SKM-1 treated with dmso at 0.1 percent for 144 hours (cell line): ENCODE measurements around the gene KIAA0825.
A peak's percentile ranks its signal among the peaks of the same experiment; 100 is the strongest.
"Not testable (repeated sequence)": the region's sequence is repeated elsewhere in the genome, so short reads cannot be mapped to it uniquely, and the experiment has no call there.

Source experiments
- DNase-seq: peaks from one replicate; lab custom pipeline; 2025; ENCODE audit not compliant: unreplicated experiment; lab: John Stamatoyannopoulos, UW

Gene KIAA0825

DNA sequence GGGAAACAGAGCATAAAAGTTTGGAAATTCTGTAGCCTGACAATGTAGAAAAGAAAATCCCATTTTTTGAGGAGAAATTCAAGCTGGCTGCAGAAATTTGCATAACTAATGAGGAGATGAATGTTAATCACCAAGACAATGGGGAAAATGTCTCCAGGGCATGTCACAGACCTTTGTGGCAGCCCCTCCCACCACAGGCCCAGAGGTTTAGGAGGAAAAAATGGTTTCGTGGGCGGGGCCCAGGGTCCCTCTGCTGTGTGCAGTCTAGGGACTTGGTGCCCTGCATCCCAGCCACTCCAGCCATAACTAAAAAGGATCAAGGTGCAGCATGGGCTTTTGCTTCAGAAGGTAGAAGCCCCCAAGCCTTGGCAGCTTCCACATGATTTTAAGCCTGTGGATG, 502.1 kb downstream of the KIAA0825 start:
- DNase-seq = not testable (repeated sequence)

DNA sequence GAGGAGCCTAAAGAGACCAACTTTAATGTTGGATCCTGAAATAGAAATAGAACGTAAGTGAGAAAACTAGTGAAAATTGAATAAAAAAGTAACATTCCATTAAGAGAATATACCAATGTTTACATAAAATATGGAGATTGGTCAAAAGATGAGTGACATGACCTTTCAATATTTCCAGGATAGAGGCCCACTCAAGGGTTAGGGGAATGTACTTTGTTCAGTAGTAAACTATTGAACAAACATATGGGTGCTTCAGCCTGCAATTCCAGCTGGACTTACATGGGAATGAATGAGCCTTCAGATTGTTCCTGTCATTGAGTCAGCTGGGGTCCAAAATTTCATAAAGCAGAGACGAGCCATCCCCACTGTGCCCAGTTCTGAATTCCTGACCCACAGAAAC, 505.3 kb downstream of the KIAA0825 start:
- DNase-seq = no peak

GRCh38 chr5:94111209-94112004, 507.0 kb downstream of the KIAA0825 start:
- DNase-seq = peak; percentile 93

DNA sequence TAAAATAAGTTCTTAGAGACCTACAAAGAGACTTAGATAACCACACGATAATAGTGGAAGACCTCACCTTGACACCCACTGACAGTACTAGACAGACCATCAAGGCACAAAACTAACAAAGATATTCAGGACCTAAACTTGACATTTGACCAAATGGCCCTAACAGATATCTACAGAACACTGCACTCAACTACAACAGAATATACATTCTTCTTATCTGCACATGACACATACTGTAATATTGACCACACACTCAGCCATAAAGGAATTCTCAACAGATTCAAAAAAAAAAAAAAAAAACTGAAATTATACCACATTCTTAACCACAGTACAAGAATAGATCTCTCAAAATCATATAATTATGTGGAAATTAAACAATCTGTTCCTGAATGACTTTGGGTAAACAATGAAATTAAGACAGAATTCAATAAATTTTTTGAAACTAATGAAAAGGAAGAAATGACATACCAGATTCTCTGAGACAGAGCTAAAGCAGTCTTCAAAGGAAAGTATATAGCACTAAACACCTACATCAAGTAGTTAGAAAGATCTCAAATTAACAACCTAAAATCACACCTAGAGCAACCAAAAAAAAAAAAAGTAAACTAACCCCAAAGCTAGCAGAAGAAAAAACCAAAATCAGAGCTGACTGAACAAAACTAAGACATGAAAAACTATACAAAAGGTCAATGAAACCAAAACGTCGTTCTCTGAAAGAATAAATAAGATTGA, 514.7 kb downstream of the KIAA0825 start:
- DNase-seq = no peak
